CD4-positive, alpha-beta T cell treated with Interleukin-2 at 100 ng/mL for 4 hours (primary cell): ENCODE data around the gene ZNF438.

Experiments used
- DNase-seq: peaks from one replicate; pipeline ENCODE4 v3.0.0-alpha.2; 2020; ENCODE audit warnings: low spot score

ZNF438 gene

DNA sequence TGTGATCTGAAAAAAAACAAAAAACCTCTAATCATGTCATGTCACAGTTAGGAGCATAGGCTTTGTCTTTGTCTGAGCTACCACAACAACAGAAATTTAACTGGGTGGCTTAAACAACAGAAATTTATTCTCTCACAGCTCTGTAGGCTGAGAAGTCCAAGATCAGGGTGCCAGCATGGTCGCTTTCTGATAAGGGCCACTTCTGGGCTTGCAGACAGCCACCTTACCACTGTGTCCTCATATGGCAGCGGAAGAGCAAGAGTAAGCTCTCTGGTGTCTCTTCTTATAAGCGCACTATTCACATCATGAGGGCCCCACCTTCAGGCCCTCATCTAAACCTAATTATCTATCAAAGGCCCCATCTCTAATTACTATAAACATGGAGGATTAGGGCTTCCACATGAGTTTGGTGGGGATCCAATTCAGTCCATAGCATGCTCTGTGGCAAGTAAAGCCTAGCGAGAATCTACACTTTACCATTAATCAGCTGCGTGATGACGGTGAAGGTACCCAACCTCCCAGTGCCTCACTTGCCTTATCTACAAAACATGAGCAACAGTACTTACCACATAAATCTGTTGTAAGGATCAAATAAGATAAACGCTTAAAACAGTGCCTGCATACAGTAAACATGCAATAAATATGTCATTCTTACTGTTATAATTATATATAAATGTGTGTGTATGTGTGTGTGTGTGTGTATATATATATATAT is 17.3 kb downstream of the ZNF438 start:
- no peak for DNase-seq

GRCh38 chr10:31013331-31013730 is 18.3 kb downstream of the ZNF438 start:
- DNase-seq: no peak

DNA sequence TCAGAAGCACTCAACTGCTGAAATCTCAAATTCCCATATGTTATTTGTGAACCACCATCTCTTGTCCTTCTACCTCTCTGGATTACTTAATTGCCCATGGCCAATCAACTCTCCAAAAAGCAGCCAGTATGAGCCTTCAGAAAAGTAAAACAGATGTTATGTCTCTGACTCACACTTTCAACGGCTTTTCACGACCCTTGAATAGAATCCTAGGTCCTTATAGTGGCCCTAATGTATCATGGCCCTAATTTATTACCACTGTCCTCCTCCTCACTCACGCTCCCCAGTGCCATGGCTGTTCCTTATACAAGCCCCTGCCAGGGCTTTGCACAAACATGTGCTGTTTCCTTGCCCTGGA is 20.0 kb downstream of the ZNF438 start:
- DNase-seq: no peak

DNA sequence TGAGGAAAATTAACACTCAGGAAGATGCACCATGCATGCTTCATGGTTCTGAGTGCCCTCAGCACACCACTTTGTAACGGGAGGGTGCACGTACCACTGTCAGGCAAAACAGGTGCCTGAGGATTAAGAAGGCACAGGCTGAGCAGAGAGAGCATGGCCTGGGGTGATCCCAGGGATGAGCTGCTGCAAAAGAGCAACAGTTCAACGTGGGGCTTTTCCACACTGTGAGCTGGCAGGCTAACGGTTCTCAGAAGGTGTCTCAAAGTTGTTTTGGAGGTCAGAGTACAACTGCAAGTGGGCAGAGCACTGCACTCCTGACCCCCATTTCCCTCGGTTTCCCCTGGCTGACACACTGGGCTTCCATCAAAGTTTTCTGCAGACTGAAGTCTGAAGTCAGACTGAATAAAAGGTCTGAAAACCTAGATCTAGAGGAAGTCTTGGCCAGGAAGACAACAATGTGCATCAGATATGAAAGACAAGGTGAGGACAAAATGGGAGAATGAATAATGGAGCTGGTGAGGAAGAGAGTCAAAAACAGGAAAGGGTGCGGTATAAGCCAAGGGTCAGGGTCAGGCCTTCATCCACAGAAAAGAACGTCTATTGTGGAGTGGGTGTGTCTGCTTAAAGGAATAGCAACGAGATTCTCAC is 20.5 kb downstream of the ZNF438 start:
- no peak for DNase-seq

GRCh38 chr10:31010062-31010461 is 21.6 kb downstream of the ZNF438 start:
- no peak for DNase-seq

DNA sequence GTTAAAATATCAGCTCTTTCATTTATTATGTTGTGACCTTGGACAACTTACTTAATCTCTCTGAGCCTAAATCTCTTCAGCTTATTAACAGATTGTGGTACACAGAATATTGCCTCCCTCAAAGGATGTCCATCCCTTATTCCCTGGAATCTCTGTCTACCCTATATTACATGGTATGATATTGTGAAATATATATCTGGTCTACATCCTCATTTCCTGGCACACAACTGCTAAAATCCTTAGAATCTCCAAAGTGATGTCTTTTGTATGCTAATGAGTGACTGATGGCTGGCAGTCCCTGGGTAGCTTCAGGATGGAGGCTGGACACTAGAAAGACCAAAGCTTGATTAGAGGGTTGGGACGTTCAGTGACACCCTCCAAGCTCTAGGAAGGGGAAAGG is 25.8 kb downstream of the ZNF438 start:
- no peak for DNase-seq

- no peak for DNase-seq
Measured at GRCh38 chr10:31004611-31005193, 27.0 kb downstream of the ZNF438 start.

GRCh38 chr10:31001740-31002139 is 29.9 kb downstream of the ZNF438 start:
- DNase-seq: no peak

DNA sequence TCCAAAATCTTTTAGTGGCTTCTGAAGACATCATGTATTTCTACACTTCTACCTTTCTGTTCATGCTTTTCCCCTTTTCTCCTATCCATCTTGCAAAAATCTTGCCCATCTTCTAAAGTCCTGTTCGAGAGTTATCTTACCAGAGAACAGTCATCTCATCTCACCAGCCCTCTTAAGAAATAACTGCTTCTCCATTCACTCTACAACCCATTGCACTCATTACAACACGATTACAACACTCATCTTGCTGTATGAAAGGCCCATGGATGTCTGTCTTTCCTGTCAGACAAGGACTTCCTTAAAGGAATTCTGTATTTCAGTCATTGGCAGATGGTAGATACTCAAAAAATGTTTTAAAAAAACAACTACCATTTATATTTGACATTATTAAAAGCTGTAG is 30.8 kb downstream of the ZNF438 start:
- no peak for DNase-seq

DNA sequence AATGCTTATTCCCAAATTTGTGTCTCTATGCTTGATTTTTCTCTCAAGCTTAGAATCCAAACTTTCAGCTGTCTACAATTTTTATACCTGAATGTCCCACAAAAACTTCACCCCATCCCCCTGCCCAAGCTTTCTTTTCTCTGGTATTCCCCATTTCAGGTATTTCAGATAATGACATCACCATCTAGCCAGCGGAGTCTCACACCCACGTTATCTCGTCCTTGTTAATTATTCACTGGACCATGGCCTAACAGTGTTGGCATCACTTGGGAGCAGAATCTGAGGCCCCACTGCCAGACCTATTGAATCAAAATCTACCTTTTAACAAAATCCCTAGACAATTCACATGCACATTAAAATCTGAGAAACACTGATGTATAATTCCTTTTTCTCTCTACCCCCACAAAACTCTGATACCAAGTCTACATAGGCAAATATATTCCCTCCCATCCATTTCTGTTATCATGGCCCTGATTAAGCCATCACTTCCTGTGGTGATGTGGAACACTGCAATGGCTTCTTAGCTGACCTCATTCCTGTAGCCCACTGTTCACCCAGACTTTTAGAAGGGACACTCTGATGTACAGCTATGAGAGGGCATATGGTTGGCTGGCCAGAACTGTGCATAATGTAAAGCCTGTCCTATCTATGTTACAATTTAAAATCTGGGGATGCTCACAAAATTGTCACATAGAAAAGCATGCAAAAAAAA is 31.4 kb downstream of the ZNF438 start:
- DNase-seq: no peak

DNA sequence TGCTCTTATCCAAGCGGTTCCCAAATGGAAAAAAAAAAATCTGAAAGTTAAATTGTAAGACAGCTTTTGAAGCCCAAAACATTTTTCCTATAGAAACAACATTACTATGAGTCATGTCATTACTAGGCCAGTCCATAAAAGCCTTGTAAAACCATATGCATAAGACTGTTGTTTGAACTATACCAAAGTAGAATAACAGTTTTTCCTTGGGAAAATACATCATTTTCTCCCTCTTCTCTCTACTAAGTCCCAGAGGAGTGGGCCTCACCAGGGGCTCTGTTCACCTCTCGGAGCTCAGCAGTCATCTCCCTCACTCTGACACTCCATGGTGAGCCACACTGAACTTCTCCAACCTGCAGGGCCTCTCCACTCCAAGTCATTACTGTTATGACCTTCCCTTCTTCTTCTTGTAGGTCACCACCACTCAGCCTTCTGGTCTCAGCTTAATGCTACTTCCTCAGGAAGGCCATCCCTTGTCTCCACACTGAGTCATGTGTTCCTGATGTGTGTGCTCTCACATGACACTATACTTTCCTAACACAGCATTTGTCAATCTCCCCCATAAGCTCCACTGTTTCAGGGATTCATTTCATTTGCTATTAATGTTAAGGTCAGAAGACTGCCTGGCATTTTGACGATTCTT is 32.5 kb downstream of the ZNF438 start:
- peak; percentile 14 for DNase-seq

DNA sequence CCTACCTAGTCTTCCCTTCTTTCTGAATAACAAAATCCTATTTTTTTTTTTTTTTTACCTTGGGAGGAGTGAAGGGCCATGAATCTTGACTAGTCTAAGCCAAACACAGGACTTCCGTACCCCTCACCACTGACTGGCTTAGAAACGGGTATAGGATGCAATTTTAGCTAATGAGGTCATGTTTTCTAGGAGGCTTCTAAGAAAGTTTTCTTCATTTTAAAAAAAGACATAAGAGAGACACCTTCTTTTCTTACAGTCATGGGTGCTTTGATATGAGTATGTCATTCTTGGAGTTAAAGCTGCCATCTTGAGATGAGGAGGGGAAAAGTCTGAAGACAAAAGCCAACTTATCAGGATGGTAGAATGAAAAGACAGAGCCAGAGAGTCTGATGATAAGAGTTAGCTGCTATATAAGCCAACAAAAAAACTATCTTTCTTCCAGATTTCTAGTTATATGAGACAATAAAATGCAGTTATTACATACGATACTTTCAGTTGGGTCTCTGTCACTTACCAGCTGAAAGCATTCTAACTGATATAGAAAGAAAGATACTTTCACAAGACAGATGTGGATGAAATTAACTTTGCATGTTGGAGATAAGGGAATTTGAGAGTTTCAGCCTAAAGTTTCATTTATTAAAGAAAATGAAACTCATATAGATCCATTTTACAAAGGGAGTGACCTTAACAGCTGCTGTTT is 34.0 kb downstream of the ZNF438 start:
- no peak for DNase-seq

DNA sequence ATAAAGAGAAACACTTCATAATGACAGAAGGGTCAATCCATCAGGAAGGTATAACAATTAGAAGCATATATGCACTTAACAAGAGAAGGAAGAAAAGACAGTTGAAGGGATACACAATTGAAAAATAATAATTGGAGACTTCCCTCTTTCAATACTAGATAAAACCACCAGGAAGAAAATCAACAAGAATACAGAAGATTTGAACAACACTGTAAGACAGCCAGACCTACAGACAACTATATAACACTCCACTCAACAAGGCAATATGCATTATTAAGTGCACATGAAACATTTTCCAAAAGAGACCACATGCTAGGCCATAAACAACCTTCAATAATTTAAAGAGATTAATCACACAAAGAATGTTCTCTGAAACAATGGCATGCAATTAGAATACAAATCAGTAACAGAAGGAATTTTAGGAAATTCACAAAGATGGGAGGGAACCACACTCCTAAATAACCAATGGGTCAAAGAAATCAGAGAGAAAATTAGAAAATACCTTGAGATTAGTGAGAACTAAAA is 35.1 kb downstream of the ZNF438 start:
- no peak for DNase-seq

- DNase-seq: no peak
Measured at GRCh38 chr10:30995081-30995770, 36.4 kb downstream of the ZNF438 start.

- DNase-seq: no peak
Measured at GRCh38 chr10:30993155-30993554, 38.5 kb downstream of the ZNF438 start.

GRCh38 chr10:30992681-30993080 is 39.0 kb downstream of the ZNF438 start:
- DNase-seq: no peak

GRCh38 chr10:30991647-30992011 is 40.0 kb downstream of the ZNF438 start:
- no peak for DNase-seq

DNA sequence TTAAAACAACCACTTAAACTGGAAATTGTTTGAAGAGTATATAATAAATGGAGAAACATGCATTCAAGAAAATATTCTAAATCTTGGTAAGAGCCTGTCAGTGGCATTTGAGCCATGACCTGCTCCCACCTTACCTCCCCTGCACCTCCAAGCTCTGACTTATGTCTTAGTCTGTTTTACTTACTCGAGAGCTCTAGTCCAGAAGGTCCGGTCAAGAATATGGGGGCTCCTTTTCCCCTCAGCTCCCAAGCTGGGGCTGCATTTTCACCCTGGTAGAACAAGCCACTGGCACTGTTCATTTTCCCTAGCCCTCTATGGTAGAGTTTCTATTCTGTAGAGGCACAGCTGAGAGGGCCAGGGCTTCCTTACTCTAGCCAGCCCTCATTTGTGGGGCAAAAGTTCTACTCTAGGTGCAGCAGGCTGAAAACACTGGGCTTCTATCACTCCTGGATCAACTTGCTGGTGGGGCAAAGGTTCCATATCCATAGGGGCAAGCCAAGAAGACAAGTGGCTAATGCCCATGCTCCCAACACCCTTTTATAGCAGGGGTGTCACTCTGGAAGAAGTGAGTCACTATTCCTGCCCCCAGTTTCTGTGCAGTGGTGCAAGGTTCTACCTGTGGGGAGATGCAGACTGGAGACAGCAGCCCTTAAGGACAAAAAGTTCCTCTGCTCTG is 40.6 kb downstream of the ZNF438 start:
- no peak for DNase-seq

DNA sequence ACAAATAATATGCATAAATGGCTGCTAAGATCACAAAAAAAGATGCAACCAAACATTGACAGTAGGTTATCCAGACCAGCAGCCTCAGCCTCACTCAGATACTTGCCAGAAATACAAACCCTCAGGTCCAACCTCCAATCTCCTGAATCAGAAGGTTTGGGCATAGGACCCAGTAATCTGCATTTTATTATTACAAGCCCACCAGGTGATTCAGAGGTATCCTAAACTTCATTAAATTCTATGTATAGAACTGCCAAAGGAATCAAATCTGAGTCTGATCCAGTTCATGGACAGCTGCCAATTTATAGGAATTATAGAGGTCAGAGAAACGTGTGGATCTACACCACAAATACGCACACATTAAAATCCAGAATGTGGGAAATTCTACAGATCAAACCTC is 41.3 kb downstream of the ZNF438 start:
- DNase-seq: no peak

DNA sequence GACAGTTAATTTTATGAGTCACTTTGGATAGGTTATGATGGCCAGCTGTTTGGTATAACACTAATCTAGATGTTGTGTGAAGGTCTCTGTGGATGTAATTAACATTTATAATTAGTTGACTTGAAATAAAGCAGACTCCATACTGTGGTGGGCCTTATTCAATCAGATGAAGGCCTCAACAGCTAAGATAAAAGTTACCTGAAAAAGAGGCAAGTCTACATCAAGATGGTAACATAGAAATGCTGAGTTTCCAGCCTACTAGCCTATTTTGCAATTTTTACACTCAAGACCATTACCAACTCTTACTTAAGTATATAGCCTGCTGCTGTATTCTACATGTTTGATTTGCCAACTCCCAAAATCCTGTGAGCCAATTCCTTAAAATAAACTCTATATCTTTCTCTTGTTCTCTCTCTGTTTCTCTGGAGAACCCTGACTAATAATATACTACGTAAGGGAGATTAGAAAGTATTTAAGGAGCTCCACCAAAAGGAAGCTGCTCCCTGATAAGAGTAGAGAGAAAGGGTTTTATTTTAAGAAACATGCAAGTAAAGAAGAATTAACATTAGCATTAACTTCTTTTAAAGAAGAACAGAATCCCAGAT is 42.7 kb downstream of the ZNF438 start:
- no peak for DNase-seq
